Measurements from ENCODE around the gene DRP2. TPM values are rescaled to one million over a fixed set of nuclear protein-coding genes. Genes with fewer than 3 reads are reported as not detected.

DRP2 gene
- total RNA-seq, 4 donors from 2014 or later: 0.19 to 2.5 TPM; not detected in 2

DNA sequence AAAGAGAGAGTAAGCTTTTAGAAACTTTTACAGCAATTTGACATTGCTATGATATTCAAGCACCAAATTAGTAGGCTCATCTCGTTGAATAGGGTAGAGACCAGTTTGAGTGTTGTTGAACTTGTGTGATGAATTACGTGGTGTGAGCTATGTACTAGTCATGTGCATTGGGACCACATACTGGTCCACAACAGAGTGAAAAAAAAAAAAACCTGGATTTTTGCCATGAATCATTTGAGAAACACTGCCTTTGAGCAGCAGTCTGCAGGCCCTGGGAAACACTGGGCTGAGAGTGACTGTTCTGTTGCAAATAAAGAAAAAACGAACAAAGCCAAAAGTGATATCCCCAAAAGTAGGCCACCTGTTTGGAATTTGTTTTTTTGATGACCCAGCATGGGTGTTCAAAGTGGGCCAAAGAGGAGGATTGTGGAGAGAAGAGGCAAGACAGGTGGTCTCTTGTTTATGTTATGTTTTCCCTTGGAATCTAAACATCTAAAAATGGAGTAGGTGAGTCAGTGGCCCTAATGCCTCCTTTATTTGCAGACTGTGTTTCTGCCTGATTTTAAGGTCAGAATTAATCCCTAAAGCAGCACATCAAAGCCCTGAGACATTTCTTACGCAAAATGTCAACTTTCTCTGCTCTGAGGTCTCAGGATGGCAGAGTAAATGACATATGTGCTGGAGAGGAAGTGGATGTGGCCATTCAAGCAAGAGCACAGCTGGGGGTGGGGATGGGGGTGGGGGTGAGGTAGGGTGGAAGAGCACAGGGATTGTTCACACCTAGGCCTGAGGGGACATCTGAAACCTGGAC lies 38.1 kb downstream of the DRP2 start:
- DNase-seq: no peak
- no peaks in the 10 kb centered on the region for H3K27me3 ChIP-seq
- TF ChIP-seq POLR2A (IDR thresholded peaks at IDR 0.05): no peak
- TF ChIP-seq, protein P1, sequence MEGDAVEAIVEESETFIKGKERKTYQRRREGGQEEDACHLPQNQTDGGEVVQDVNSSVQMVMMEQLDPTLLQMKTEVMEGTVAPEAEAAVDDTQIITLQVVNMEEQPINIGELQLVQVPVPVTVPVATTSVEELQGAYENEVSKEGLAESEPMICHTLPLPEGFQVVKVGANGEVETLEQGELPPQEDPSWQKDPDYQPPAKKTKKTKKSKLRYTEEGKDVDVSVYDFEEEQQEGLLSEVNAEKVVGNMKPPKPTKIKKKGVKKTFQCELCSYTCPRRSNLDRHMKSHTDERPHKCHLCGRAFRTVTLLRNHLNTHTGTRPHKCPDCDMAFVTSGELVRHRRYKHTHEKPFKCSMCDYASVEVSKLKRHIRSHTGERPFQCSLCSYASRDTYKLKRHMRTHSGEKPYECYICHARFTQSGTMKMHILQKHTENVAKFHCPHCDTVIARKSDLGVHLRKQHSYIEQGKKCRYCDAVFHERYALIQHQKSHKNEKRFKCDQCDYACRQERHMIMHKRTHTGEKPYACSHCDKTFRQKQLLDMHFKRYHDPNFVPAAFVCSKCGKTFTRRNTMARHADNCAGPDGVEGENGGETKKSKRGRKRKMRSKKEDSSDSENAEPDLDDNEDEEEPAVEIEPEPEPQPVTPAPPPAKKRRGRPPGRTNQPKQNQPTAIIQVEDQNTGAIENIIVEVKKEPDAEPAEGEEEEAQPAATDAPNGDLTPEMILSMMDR (IDR thresholded peaks at IDR 0.05): no peak
- no peaks in the 10 kb centered on the region for H3K9me3 ChIP-seq
- H3K36me3 ChIP-seq: no peaks in the 10 kb centered on the region
- H3K4me1 ChIP-seq: no peaks in the 10 kb centered on the region
- H3K27ac ChIP-seq: no peak overlapping the region
- H3K4me3 ChIP-seq: no peak overlapping the region

DNA sequence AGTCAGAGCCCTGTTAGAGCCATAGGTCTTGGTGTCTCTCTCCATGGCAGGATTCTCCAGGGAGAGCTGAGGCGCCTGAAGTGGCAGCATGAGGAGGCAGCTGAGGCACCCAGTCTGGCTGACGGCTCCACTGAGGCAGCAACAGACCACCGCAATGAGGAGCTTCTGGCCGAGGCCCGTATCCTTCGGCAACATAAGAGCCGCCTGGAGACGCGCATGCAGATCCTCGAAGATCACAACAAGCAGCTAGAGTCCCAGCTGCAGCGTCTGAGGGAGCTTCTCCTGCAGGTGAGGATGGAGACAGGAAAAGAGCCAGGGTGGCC lies 38.6 kb downstream of the DRP2 start:
- no peak overlapping the region for H3K27ac ChIP-seq
- no peaks in the 10 kb centered on the region for H3K27me3 ChIP-seq
- no peaks in the 10 kb centered on the region for H3K4me1 ChIP-seq

DNA sequence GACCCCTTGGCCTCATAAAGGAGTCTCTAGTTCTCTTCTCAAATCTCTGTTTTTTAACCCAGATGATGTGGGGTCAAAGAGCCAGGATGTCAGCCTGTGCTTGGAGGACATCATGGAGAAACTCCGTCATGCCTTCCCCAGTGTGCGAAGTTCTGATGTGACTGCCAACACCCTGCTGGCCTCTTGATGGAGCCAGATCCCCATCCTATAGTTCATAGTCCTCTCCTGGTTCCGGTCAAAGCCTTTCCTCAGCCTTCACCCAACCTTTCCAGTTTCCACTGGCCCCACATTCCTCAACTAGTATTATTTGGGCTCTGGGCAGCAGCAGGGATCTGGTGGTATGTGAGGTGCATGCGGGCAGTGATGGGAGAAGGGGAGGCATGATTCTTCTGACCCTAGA lies 40.8 kb downstream of the DRP2 start:
- Histone ChIP-seq H3K27ac (no peak overlapping the region), H3K4me1 (no peaks in the 10 kb centered on the region), H3K4me3 (no peak overlapping the region), H3K36me3 (no peaks in the 10 kb centered on the region), H3K9me3 (no peaks in the 10 kb centered on the region), H3K27me3 (no peaks in the 10 kb centered on the region)
- no peak for DNase-seq
- no peak for TF ChIP-seq POLR2A (IDR thresholded peaks at IDR 0.05)
- TF ChIP-seq, protein P1 (IDR thresholded peaks at IDR 0.05): peak in 2 of 6 experiments; percentile 22 to 28

More for the DNA sequence above, 38.6 kb downstream of the DRP2 start:
- Histone ChIP-seq H3K4me3 (no peak overlapping the region), H3K36me3 (no peaks in the 10 kb centered on the region), H3K9me3 (no peaks in the 10 kb centered on the region)
- no peak for DNase-seq
- no peak for TF ChIP-seq POLR2A (IDR thresholded peaks at IDR 0.05)
- TF ChIP-seq, protein P1 (IDR thresholded peaks at IDR 0.05): no peak

DNA sequence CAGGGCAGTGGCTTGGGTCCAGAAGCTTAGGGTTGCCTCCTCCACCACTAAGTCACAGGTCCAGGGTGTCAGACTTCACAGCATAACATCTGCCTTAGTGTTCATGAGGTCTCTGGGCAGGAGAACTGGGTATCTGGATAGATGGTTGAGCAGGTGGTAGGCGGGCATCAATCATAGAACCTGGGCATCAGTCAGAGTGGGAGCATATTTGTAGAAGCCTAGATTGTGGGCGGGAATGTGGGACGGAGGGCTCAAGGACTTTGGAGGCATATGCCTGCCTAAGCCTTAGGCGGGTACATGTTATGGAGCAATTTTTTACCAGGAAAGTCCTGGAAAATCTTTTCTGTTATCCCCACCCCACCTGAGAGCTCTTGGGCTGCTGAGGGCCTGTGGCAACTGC lies 43.0 kb downstream of the DRP2 start:
- H3K9me3 ChIP-seq: no peaks in the 10 kb centered on the region
- no peak overlapping the region for H3K4me3 ChIP-seq
- no peaks in the 10 kb centered on the region for H3K27me3 ChIP-seq
- H3K27ac ChIP-seq: no peak overlapping the region
- H3K4me1 ChIP-seq: no peaks in the 10 kb centered on the region
- DNase-seq: no peak
- TF ChIP-seq POLR2A (IDR thresholded peaks at IDR 0.05): no peak
- TF ChIP-seq, protein P1 (IDR thresholded peaks at IDR 0.05): no peak
- H3K36me3 ChIP-seq: no peaks in the 10 kb centered on the region

DNA sequence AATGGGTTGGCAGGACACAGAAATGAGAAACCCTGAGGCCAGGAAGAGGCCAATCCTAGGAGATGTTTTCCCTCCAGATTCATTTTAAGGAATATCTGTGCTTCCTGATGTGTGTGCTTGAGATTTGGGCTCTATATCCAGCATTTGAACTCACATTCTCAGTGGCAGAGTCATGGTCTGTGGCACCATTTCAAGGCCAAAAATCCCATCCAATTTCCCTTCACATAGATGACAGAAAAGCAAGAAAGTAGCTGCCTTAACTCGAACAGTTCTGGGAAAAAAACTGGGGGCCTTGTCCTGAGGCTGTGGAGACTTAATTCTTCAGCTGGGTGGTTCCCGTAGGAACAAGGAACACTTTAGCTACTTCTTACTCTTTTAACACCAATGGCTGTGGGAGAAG lies 44.2 kb downstream of the DRP2 start:
- no peak for DNase-seq
- Histone ChIP-seq H3K27ac (no peak overlapping the region), H3K4me1 (no peaks in the 10 kb centered on the region), H3K9me3 (no peaks in the 10 kb centered on the region), H3K36me3 (no peaks in the 10 kb centered on the region), H3K4me3 (no peak overlapping the region), H3K27me3 (no peaks in the 10 kb centered on the region)
- TF ChIP-seq POLR2A (IDR thresholded peaks at IDR 0.05): no peak
- TF ChIP-seq, protein P1 (IDR thresholded peaks at IDR 0.05): no peak

Data from Peyer's patch (tissue), 4 donors.